Stimulated activated CD4-positive, alpha-beta T cell treated with anti-CD3 and anti-CD28 coated beads, Interleukin-2, amount 100 ng/mL, for 24 hours (primary cell): ENCODE data around the gene BCAM.

Experiments
- DNase-seq, 2 donors: peaks; one replicate each; pipeline ENCODE4 v3.0.0-alpha.2; 2020

Gene BCAM

GRCh38 chr19:44792281-44792680, 16.6 kb upstream of the BCAM start:
- no peak for DNase-seq

GRCh38 chr19:44794610-44795009, 14.3 kb upstream of the BCAM start:
- no peak for DNase-seq

DNA sequence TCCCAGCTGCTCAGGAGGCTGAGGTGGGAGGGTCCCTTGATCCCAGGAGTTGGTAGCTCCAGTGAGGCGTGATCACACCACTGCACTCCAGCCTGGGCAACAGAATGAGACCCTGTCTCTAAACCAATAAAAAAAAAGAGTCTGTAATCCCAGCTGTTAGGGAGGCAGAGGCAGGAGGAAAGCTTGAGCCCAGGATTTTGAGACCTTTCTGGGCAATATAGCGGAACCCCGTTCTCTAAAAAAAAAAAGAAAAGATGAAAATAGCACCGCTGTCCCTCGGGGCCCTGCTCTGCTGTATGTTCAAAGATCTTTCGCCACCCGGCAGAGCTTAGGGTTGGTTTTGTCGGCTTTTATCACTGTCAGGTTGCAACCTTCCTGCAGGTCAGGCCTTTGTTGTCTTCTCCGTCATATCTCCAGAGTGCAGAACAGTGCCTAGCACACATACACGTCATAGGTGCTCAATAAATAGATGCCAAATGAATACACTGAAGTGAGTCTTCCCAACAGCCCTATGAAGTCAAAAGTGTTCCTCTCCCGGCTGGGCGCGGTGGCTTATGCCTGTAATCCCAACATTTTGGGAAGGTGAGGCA, 13.4 kb upstream of the BCAM start:
- DNase-seq, result no peak

DNA sequence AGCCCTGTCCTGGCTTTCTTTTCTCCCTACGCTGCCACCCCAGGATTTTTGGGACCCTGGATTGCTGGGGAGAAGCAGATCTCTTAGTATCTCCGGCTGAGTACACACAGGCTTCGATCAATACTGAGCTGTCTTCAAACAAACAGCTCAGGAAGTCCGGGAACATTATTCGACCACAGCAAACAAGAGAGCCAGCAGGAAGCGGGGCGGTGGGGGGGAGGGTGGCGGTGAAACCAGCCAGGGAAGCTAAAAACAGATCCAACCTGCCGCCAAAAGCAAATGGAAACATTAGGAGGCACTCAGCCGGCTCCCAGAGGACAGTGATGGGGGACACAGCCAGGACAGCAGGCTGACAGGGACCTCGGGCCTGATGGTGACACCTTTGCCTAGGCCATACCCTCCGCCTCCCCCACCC, 12.2 kb upstream of the BCAM start:
- DNase-seq, result no peak

GRCh38 chr19:44799627-44800346, 9.1 kb upstream of the BCAM start:
- DNase-seq, result no peak

DNA sequence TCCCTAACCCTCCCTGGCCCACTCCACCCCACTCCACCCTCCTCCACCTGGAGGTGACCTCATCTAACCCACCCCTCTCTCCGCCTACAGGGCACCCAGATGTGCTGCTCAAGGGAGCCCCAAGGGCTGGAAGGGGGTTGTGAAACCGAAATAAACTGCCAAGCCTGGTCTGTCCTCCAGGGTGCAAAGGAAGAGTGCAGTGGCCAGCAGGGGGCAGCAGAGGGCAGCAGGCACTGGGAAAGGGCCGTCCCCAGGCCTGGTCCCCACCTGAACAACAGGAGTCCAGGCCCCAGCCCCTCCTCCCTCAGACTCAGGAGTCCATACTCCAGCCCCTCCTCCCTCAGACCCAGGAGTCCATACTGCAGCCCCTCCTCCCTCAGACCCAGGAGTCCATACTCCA, 8.4 kb upstream of the BCAM start:
- DNase-seq, result peak; percentile 88 to 89

DNA sequence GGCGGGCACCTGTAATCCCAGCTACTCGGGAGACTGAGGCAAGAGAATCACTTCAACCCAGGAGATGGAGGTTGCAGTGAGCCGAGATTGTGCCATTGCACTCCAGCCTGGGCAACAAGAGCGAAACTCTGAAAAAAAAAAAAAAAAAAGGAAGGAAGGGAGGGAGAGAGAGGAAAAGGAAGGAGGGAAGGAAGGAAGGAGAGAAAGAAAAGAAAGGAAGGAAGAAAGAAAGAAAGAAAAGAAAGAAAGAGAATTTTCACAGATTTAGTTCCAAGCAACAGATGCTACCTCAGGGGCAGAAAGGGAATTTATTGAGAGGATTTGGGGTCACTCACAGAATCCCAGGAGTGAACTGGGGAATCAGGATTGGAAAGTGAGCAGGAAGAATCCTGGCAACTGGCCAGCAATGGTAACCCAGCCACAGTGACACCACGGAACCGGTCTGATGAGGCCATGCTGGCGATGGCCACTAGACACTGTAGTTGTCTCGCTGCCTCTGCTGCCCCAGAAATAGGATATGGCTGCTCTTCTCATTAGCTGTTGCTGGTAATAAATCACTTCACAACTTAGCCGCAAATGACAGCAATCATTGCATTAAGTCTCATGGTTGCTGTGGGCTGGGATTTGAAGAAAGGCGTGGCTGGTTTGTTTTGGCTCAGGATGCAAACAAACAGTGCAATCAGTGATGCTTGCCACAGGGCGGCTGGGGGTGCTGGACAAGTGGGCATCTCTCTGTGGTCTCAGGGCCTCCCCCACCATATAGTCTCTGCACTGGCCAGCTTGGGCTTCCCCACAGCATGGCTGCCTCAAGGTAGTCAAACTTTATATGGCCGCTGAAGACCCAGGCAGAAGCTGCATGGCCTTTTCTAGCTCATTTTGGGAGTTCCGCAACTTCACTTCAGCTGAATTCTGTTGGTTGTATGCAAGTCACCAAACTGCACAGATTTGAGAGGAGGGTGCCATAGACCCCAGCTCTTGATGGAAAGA, 5.2 kb upstream of the BCAM start:
- no peak for DNase-seq

- DNase-seq, result no peak
Measured at GRCh38 chr19:44806291-44806690, 2.6 kb upstream of the BCAM start.

GRCh38 chr19:44807162-44807561, 1.7 kb upstream of the BCAM start:
- DNase-seq, result no peak

- no peak for DNase-seq
Measured at GRCh38 chr19:44807652-44808462, 1.0 kb upstream of the BCAM start.

GRCh38 chr19:44809577-44810233, 802 bp downstream of the BCAM start:
- DNase-seq, result no peak

DNA sequence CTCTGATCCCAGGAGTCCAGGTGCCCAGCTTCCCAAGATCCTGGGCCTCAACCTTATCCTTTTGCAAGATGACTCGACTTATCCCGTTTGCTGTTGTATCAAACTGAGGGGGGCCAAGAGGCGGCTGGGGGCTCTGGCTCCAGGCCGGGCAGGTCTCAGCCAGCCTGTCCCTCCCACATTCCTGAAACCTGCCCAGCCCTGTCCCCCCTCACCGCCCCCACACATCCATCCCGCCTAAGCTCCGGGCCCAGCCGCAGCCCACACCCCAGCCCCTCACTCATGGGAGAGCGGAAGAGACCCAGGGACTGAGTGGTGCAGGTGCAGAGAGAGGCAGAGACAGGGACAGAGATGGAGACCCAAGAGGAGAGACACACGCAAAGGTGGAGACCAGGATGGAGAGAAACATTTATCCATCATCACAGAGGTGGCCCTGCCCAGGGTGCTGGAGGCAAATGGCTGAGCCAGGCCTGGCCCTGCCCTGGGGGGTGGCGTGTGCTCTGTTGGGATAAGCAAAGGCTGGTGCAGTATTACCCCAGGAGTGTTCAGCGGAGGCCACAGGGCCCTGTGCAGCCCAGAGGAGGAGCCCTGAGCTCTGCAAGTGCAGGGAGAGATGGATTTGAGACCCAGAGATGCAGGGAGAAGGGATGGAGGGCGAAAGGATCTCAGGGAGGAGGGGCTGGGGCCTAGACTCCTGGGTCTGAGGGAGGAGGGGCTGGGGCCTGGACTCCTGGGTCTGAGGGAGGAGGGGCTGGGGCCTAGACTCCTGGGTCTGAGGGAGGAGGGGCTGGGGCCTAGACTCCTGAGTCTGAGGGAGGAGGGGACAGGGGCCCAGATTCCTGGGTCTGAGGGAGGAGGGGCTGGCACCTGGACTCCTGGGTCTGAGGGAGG, 1.6 kb downstream of the BCAM start:
- no peak for DNase-seq

GRCh38 chr19:44811122-44811419, 2.2 kb downstream of the BCAM start:
- DNase-seq, result no peak

GRCh38 chr19:44812142-44812718, 3.3 kb downstream of the BCAM start:
- no peak for DNase-seq

DNA sequence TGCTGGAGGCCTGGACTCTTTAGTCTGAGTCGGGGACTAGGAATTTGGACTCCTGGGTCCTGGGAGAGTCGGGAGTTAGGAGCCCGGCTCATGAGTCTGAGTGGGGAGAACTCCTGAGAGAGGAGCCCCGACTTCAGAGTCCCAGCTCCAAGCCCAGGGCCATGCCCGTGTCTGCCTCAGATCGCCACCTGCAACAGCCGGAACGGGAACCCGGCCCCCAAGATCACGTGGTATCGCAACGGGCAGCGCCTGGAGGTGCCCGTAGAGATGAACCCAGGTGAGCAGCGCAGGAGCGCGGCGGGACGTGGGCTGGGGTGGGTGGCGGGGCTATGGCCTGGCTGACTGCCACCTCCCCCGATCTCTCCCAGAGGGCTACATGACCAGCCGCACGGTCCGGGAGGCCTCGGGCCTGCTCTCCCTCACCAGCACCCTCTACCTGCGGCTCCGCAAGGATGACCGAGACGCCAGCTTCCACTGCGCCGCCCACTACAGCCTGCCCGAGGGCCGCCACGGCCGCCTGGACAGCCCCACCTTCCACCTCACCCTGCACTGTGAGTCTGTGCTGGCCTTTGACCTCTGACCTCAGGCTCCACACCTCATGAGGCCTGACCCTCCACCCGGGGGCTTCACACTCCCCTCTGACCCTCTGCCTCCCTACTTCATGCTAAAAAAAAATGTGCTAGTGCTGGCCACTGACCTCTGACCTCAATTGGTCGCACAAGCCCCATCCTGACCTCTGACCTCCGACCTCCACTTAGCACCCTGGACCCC, 4.4 kb downstream of the BCAM start:
- no peak for DNase-seq

DNA sequence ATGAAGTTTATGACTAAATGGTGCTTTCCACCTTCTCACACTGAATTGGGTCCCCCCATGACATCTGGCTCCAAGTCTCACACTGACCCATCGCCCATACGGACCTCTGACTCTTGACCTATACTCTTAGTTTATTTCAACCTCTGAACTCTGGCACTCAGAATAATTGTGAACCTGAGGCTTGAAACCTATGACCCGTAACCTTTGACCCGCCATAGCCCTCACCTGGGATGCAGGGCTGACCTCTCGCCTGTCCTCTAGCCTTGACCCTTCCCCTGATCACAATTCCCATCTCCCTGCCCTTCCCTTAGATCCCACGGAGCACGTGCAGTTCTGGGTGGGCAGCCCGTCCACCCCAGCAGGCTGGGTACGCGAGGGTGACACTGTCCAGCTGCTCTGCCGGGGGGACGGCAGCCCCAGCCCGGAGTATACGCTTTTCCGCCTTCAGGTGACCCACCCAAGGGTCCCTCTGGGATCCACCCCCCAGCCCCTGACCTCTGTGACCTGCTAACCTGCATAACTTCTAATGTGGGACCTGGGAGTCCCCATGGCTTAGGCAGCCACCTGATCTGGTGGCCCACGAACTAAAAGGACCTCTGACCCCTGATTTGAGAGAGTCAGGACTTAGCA, 5.1 kb downstream of the BCAM start:
- no peak for DNase-seq

GRCh38 chr19:44814517-44814916, 5.6 kb downstream of the BCAM start:
- DNase-seq, result no peak

GRCh38 chr19:44816301-44816700, 7.4 kb downstream of the BCAM start:
- DNase-seq, result no peak

GRCh38 chr19:44817725-44818465, 9.0 kb downstream of the BCAM start:
- no peak for DNase-seq
